ENCODE results near the gene MTM1.

GRCh38 chrX:150690126-150690525 lies 121.7 kb downstream of the MTM1 start:
- TF ChIP-seq, protein P1, sequence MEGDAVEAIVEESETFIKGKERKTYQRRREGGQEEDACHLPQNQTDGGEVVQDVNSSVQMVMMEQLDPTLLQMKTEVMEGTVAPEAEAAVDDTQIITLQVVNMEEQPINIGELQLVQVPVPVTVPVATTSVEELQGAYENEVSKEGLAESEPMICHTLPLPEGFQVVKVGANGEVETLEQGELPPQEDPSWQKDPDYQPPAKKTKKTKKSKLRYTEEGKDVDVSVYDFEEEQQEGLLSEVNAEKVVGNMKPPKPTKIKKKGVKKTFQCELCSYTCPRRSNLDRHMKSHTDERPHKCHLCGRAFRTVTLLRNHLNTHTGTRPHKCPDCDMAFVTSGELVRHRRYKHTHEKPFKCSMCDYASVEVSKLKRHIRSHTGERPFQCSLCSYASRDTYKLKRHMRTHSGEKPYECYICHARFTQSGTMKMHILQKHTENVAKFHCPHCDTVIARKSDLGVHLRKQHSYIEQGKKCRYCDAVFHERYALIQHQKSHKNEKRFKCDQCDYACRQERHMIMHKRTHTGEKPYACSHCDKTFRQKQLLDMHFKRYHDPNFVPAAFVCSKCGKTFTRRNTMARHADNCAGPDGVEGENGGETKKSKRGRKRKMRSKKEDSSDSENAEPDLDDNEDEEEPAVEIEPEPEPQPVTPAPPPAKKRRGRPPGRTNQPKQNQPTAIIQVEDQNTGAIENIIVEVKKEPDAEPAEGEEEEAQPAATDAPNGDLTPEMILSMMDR (IDR thresholded peaks at IDR 0.05; ENCODE audit: poor library complexity, severe bottlenecking), result no peak
- TF ChIP-seq TAF1 (IDR thresholded peaks at IDR 0.05; ENCODE audit: low read depth) (no peak), MXI1 (conservative IDR thresholded peaks at IDR 0.05; ENCODE audit: poor library complexity, severe bottlenecking) (no peak)

All from neural cell (in vitro differentiated cells).